RWPE2 (cell line): Measurements from ENCODE around the gene NAA38.

Experiments
- ATAC-seq: fragments of 200-7000 bp; cut with Tn5 transposase; 3 replicates; pipeline ENCODE4 v1.9.1; 2021; ENCODE audit warnings: low read depth
- DNase-seq: peaks from one replicate; pipeline ENCODE4 v3.0.0-alpha.2; 2020; ENCODE audit warnings: low spot score
- H3K27ac ChIP-seq: fragments of 450-650 bp; 2 replicates; pipeline ENCODE4 v1.5.1; 2017; ENCODE audit warnings: mild to moderate bottlenecking; ENCODE audit not compliant: poor library complexity, severe bottlenecking
- H3K27me3 ChIP-seq: fragments of 250-450 bp; sonication (Bioruptor Pico); 2 replicates; pipeline ENCODE4 v1.5.1; 2021; ENCODE audit warnings: mild to moderate bottlenecking, moderate library complexity; ENCODE audit not compliant: insufficient read depth, poor library complexity, severe bottlenecking
- H3K36me3 ChIP-seq: fragments of 250-450 bp; sonication (Bioruptor Pico); 2 replicates; pipeline ENCODE4 v1.5.1; 2020; ENCODE audit warnings: low read depth, mild to moderate bottlenecking, moderate library complexity
- H3K4me1 ChIP-seq: fragments of 250-450 bp; sonication (Bioruptor Pico); 2 replicates; pipeline ENCODE4 v1.5.1; 2021; ENCODE audit warnings: mild to moderate bottlenecking, moderate library complexity; ENCODE audit not compliant: insufficient read depth, poor library complexity, severe bottlenecking
- H3K4me3 ChIP-seq: fragments of 250-450 bp; sonication (Bioruptor Pico); 2 replicates; pipeline ENCODE4 v1.5.1; 2021; ENCODE audit warnings: mild to moderate bottlenecking, moderate library complexity; ENCODE audit not compliant: severe bottlenecking
- H3K9me3 ChIP-seq: fragments of 250-450 bp; sonication (Bioruptor Pico); 2 replicates; pipeline ENCODE4 v1.5.1; 2021; ENCODE audit warnings: mild to moderate bottlenecking, moderate library complexity; ENCODE audit not compliant: severe bottlenecking
- TF ChIP-seq, protein P1 (sequence below): fragments of 450-650 bp; IDR thresholded peaks from one replicate; pipeline ENCODE4 v1.5.1; 2017; ENCODE audit warnings: mild to moderate bottlenecking, moderate library complexity; ENCODE audit not compliant: poor library complexity, severe bottlenecking

NAA38 gene

DNA sequence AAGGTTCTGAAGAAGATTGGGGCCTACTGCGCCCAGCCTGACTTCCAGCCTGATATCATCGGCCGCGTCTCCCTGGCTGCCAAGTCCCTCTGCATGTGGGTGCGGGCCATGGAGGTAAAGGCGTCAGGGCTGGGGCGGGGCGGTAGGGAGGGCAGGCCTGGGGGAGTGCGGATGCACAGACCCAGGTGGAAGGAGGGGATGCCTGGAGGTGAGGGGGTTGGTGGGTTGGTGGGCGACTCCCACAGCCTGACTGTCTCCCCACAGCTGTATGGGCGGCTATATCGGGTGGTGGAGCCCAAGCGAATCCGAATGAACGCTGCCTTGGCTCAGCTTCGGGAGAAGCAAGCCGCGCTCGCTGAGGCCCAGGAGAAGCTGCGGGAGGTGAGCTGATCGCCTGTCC is 50.2 kb downstream of the NAA38 start:
- H3K9me3 ChIP-seq: no peaks in the 10 kb centered on the region
- no peaks in the 10 kb centered on the region for H3K27me3 ChIP-seq
- no peak overlapping the region for H3K4me3 ChIP-seq
- TF ChIP-seq, protein P1, sequence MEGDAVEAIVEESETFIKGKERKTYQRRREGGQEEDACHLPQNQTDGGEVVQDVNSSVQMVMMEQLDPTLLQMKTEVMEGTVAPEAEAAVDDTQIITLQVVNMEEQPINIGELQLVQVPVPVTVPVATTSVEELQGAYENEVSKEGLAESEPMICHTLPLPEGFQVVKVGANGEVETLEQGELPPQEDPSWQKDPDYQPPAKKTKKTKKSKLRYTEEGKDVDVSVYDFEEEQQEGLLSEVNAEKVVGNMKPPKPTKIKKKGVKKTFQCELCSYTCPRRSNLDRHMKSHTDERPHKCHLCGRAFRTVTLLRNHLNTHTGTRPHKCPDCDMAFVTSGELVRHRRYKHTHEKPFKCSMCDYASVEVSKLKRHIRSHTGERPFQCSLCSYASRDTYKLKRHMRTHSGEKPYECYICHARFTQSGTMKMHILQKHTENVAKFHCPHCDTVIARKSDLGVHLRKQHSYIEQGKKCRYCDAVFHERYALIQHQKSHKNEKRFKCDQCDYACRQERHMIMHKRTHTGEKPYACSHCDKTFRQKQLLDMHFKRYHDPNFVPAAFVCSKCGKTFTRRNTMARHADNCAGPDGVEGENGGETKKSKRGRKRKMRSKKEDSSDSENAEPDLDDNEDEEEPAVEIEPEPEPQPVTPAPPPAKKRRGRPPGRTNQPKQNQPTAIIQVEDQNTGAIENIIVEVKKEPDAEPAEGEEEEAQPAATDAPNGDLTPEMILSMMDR: no peak
- peaks cover 30% of the 10 kb centered on the region for H3K4me1 ChIP-seq
- ATAC-seq: no peak
- DNase-seq: no peak
- no peak overlapping the region for H3K27ac ChIP-seq
- no peaks in the 10 kb centered on the region for H3K36me3 ChIP-seq
